HCT116 (cell line): Measurements from ENCODE around the gene TMEM119. TPM values are rescaled to one million over a fixed set of nuclear protein-coding genes. Genes with fewer than 3 reads are reported as not detected.

Source experiments
- ATAC-seq: fragments of 200-7000 bp; cut with Tn5 transposase; 2 replicates; pipeline ENCODE4 v1.9.1; 2020; ENCODE audit warnings: mild to moderate bottlenecking, moderate library complexity
- BruUV-seq: library from RNA; stranded (reverse); fragments of 400-500 nt; replicated peaks from 2 replicates; lab custom pipeline; 2021; lab: Mats Ljungman, UMichigan
- CTCF ChIA-PET: fragments of 300-600 bp; sonication (Branson Sonifier 250); formaldehyde crosslinking; loops from one replicate; lab custom pipeline; 2021; ENCODE audit warnings: antibody characterized with exemption; lab: Charles Lee
- POLR2A ChIA-PET: fragments of 300-600, 350-600 bp; sonication (Branson Sonifier 250); formaldehyde crosslinking; loops from one replicate; lab custom pipeline; 2021; ENCODE audit warnings: antibody characterized with exemption; lab: Charles Lee
- RAD21 ChIA-PET, 2 experiments: fragments of 300-600 bp; sonication (Branson Sonifier 250); formaldehyde crosslinking; loops; one replicate each; lab custom pipeline; 2023; ENCODE audit warnings: low total read pairs in 2 of 2; ENCODE audit not compliant: uncharacterized antibody in 2 of 2, unreplicated experiment in 2 of 2, low non-redundant PET in 1 of 2; lab: Charles Lee
- DNase-seq: peaks from one replicate; pipeline ENCODE4 v3.0.0-alpha.2; 2010; ENCODE audit warnings: low read depth, low spot score
- H2AFZ ChIP-seq: fragments of 200-600 bp; shearing (Covaris generic), sonication (generic); 2 replicates; pipeline ENCODE4 v1.6.1; 2017; ENCODE audit warnings: low read depth, mixed run types, mixed read lengths, antibody characterized with exemption, low read length; ENCODE audit not compliant: poor library complexity, severe bottlenecking
- H3K27ac ChIP-seq: 2 replicates; pipeline ENCODE4 v1.5.1; 2012; ENCODE audit warnings: low read depth, low read length
- H3K27me3 ChIP-seq: fragments of 200-600 bp; sonication (generic); 2 replicates; pipeline ENCODE4 v1.6.1; 2016; ENCODE audit warnings: mixed run types, low read length, mixed read lengths; ENCODE audit not compliant: insufficient read depth
- H3K36me3 ChIP-seq, 2 experiments: fragments of 200-500 bp in 1 of 2; fragments of 200-600 bp in 1 of 2; sonication (Bioruptor generic) in 1 of 2; sonication (generic) in 1 of 2; 2 replicates each; pipeline versions ENCODE4 v1.5.1 to v1.6.1; 2014 to 2016; ENCODE audit warnings: low read length in 2 of 2, inconsistent platforms in 1 of 2, mixed read lengths in 1 of 2, mixed run types in 1 of 2; ENCODE audit not compliant: insufficient read depth in 2 of 2, control insufficient read depth in 1 of 2
- H3K4me1 ChIP-seq, 2 experiments: fragments of 200-600 bp in 1 of 2; sonication (generic) in 1 of 2; 2 replicates each; pipeline versions ENCODE4 v1.5.1 to v1.6.1; 2012 to 2017; ENCODE audit warnings: low read length in 2 of 2, inconsistent platforms in 1 of 2, mild to moderate bottlenecking in 1 of 2, mixed read lengths in 1 of 2, mixed run types in 1 of 2, moderate library complexity in 1 of 2; ENCODE audit not compliant: insufficient read depth in 2 of 2, control insufficient read depth in 1 of 2
- H3K4me2 ChIP-seq: fragments of 200-600 bp; sonication (generic); 2 replicates; pipeline ENCODE4 v1.6.1; 2017; ENCODE audit warnings: mixed run types, low read length, mixed read lengths
- H3K4me3 ChIP-seq, 2 experiments: fragments of 200-600 bp in 1 of 2; sonication (generic) in 1 of 2; replicated peaks in 1 of 2; 2 replicates each; pipeline ENCODE4 v1.5.1; 2011 to 2016; ENCODE audit warnings: low read length in 2 of 2, control low read depth in 1 of 2, low read depth in 1 of 2, mild to moderate bottlenecking in 1 of 2, mixed read lengths in 1 of 2, mixed run types in 1 of 2
- H3K79me2 ChIP-seq: fragments of 200-600 bp; sonication (generic); 2 replicates; pipeline ENCODE4 v1.6.1; 2017; ENCODE audit warnings: mild to moderate bottlenecking, mixed run types, low read length, moderate library complexity, mixed read lengths; ENCODE audit not compliant: insufficient read depth
- H3K9ac ChIP-seq: fragments of 200-600 bp; sonication (generic); 2 replicates; pipeline ENCODE4 v1.6.1; 2016; ENCODE audit warnings: low read length, mixed read lengths
- H3K9me2 ChIP-seq: fragments of 200-600 bp; sonication (generic), shearing (Covaris generic); 2 replicates; pipeline ENCODE4 v1.6.1; 2017; ENCODE audit warnings: mixed run types, mild to moderate bottlenecking, moderate library complexity; ENCODE audit not compliant: insufficient read depth
- H3K9me3 ChIP-seq, 2 experiments: fragments of 200-500 bp in 1 of 2; fragments of 200-600 bp in 1 of 2; sonication (Bioruptor generic) in 1 of 2; sonication (generic) in 1 of 2; 2 replicates each; pipeline ENCODE4 v1.6.1; 2014 to 2017; ENCODE audit warnings: low read length in 2 of 2, mixed read lengths in 2 of 2, inconsistent platforms in 1 of 2, low read depth in 1 of 2, mild to moderate bottlenecking in 1 of 2, mixed run types in 1 of 2, moderate library complexity in 1 of 2; ENCODE audit not compliant: control insufficient read depth in 1 of 2, insufficient read depth in 1 of 2
- H4K20me1 ChIP-seq: fragments of 200-600 bp; sonication (generic), shearing (Covaris generic); 2 replicates; pipeline ENCODE4 v1.6.1; 2017; ENCODE audit warnings: mixed run types, mild to moderate bottlenecking, moderate library complexity; ENCODE audit not compliant: insufficient read depth
- ELF1 ChIP-seq: IDR thresholded peaks from 2 replicates; pipeline ENCODE4 v1.6.1; 2012; ENCODE audit warnings: low read depth, borderline replicate concordance
- EZH2 ChIP-seq: fragments of 200-600 bp; sonication (generic); IDR thresholded peaks from 2 replicates; pipeline ENCODE4 v1.6.1; 2017; ENCODE audit warnings: antibody characterized with exemption, mixed run types
- EZH2phosphoT487 ChIP-seq: fragments of 200-600 bp; IDR thresholded peaks from 2 replicates; pipeline ENCODE4 v1.6.1; 2018; ENCODE audit warnings: antibody characterized with exemption, borderline replicate concordance
- FOSL1 ChIP-seq: IDR thresholded peaks from 2 replicates; pipeline ENCODE4 v1.6.1; 2012; ENCODE audit warnings: low read depth
- JUND ChIP-seq: IDR thresholded peaks from 2 replicates; pipeline ENCODE4 v1.6.1; 2012
- RAD21 ChIP-seq: IDR thresholded peaks from 2 replicates; pipeline ENCODE4 v1.6.1; 2012; ENCODE audit warnings: low read depth, mild to moderate bottlenecking
- SIN3A ChIP-seq: IDR thresholded peaks from 2 replicates; pipeline ENCODE4 v1.6.1; 2012; ENCODE audit warnings: low read depth
- TCF7L2 ChIP-seq: IDR thresholded peaks from 2 replicates; pipeline ENCODE4 v1.7.0; 2011; ENCODE audit warnings: borderline replicate concordance, inconsistent platforms; ENCODE audit not compliant: insufficient read depth, insufficient read length; ENCODE audit errors: extremely low read depth
- intact Hi-C: fragments of 100-400 bp; cut with micrococcal nuclease; formaldehyde crosslinking; loops from 2 replicates; pipeline ENCODE4 v1.10.0; 2022
- total RNA-seq: library from RNA; stranded (reverse); gene quantifications from one replicate; pipeline ENCODE4 v1.2.1, GENCODE V29; 2021; ENCODE audit not compliant: unreplicated experiment
- TF ChIP-seq, protein P1 (sequence below): IDR thresholded peaks from 2 replicates; pipeline ENCODE4 v1.6.1; 2012
- TF ChIP-seq, protein P2 (sequence below): IDR thresholded peaks from 2 replicates; pipeline ENCODE4 v1.6.1; 2012
- TF ChIP-seq, protein P3 (sequence below), 3 experiments: fragments of 200-600 bp in 1 of 3; sonication (generic) in 1 of 3; IDR thresholded peaks in 2 of 3; conservative IDR thresholded peaks in 1 of 3; 2 replicates each; pipeline ENCODE4 v1.5.1; 2012 to 2017; ENCODE audit warnings: low read depth in 2 of 3, low read length in 2 of 3, antibody characterized with exemption in 1 of 3, borderline replicate concordance in 1 of 3, control low read depth in 1 of 3, mild to moderate bottlenecking in 1 of 3, mixed read lengths in 1 of 3, mixed run types in 1 of 3, moderate library complexity in 1 of 3; ENCODE audit not compliant: insufficient read depth in 1 of 3

TMEM119 gene
- total RNA-seq, 1 experiment from 2014 or later = not detected

DNA sequence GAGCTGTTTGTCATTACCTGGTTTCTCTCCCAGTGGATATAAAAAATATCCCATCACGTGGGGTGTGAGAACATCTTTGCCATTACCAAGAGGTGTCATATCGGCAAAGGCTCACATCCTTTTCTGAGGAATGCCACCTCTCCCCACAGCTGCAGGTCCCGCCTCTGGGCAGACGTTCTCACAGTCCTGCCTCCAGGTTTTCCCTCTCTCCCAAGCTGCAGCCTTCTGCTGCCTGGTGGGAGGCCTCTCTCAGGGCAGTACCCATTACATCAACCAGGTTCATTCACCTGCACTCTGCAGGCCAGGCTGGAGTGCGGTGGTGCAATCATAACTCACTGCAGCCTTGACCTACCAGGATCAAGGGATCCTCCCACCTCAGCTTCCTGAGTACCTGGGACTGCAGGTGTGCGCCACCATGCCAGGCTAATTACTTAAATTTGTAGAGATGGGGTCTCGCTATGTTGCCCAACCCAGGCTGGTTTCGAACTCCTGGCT is 15.0 kb upstream of the TMEM119 start:
- H3K36me3 ChIP-seq = no peaks in the 10 kb centered on the region
- no peaks in the 10 kb centered on the region for H3K9me2 ChIP-seq
- ChIA-PET POLR2A (no interaction called here), CTCF (interaction anchor here (0.6 kb wide), 1 partner anchor 694 kb away, joined by 4 read pairs; no protein-coding TSS in a partner anchor), RAD21 (no interaction called here)
- peak overlapping the region; percentile 88 for H2AFZ ChIP-seq
- H3K4me2 ChIP-seq = peak overlapping the region; percentile 69
- DNase-seq (peak; percentile 24), ATAC-seq (peak; percentile 73)
- peaks cover 0 to 6% of the 10 kb centered on the region in 2 experiments; a peak in 1 of 4 replicates for H3K9me3 ChIP-seq
- H4K20me1 ChIP-seq = no peaks in the 10 kb centered on the region
- H3K4me1 ChIP-seq = peaks cover 15 to 22% of the 10 kb centered on the region in 2 experiments
- H3K27ac ChIP-seq = no peak overlapping the region
- TF ChIP-seq FOSL1 (no peak), EZH2phosphoT487 (no peak), JUND (no peak), SIN3A (no peak), TCF7L2 (no peak), ELF1 (no peak), EZH2 (no peak), RAD21 (no peak)
- TF ChIP-seq, protein P1, sequence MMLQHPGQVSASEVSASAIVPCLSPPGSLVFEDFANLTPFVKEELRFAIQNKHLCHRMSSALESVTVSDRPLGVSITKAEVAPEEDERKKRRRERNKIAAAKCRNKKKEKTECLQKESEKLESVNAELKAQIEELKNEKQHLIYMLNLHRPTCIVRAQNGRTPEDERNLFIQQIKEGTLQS = no peak
- TF ChIP-seq, protein P2, sequence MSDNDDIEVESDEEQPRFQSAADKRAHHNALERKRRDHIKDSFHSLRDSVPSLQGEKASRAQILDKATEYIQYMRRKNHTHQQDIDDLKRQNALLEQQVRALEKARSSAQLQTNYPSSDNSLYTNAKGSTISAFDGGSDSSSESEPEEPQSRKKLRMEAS = no peak
- TF ChIP-seq, protein P3, sequence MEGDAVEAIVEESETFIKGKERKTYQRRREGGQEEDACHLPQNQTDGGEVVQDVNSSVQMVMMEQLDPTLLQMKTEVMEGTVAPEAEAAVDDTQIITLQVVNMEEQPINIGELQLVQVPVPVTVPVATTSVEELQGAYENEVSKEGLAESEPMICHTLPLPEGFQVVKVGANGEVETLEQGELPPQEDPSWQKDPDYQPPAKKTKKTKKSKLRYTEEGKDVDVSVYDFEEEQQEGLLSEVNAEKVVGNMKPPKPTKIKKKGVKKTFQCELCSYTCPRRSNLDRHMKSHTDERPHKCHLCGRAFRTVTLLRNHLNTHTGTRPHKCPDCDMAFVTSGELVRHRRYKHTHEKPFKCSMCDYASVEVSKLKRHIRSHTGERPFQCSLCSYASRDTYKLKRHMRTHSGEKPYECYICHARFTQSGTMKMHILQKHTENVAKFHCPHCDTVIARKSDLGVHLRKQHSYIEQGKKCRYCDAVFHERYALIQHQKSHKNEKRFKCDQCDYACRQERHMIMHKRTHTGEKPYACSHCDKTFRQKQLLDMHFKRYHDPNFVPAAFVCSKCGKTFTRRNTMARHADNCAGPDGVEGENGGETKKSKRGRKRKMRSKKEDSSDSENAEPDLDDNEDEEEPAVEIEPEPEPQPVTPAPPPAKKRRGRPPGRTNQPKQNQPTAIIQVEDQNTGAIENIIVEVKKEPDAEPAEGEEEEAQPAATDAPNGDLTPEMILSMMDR (IDR thresholded peaks at IDR 0.05 in 2 of 3, conservative IDR thresholded peaks at IDR 0.05 in 1 of 3; ENCODE audit: borderline replicate concordance in 1 of 3, insufficient read depth in 1 of 3, low read depth in 2 of 3, low read length in 2 of 3) = no peak
- TF ChIP-seq, all 23 proteins: peak for 0
- H3K9ac ChIP-seq = no peak overlapping the region
- H3K4me3 ChIP-seq = no peak overlapping the region
- intact Hi-C loops = loop anchor here (10.0 kb wide), 2 partner anchors 278 to 698 kb away; partner anchors contain the start of gene CMKLR1
- no TSS peak for BruUV-seq
- H3K27me3 ChIP-seq = no peaks in the 10 kb centered on the region
- no peaks in the 10 kb centered on the region for H3K79me2 ChIP-seq
